ENCODE measurements around the gene MEA1.

GRCh38 chr6:43020052-43020705 is 6.4 kb upstream of the MEA1 start:
- TF ChIP-seq CTCF (IDR thresholded peaks at IDR 0.05) (no peak), POLR2A (IDR thresholded peaks at IDR 0.05) (no peak)

Measured in transverse colon (tissue), 3 donors.